ENCODE data around the gene FBXO36.
"Not testable (repeated sequence)": the region's sequence is repeated elsewhere in the genome, so short reads cannot be mapped to it uniquely, and the experiment has no call there.

Gene FBXO36

DNA sequence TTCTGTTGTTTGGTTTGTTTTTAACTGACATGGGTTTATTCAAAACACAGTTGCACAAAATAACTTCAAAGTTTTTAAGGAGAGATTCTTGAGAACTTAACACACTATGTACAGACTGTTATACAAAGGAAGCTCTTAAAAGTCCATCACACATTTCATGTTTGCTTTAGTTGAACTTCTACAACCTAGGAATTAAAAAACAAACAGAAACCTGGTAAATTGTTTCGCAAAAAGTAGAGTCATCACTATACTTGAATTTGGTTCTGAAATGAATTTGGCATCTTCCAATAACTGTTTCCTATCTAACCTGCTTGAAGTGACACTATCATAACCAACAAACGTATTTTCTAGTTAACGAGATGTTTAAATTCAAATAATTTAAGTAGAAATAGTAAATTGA lies 22.3 kb upstream of the FBXO36 start:
- TF ChIP-seq, protein P1, sequence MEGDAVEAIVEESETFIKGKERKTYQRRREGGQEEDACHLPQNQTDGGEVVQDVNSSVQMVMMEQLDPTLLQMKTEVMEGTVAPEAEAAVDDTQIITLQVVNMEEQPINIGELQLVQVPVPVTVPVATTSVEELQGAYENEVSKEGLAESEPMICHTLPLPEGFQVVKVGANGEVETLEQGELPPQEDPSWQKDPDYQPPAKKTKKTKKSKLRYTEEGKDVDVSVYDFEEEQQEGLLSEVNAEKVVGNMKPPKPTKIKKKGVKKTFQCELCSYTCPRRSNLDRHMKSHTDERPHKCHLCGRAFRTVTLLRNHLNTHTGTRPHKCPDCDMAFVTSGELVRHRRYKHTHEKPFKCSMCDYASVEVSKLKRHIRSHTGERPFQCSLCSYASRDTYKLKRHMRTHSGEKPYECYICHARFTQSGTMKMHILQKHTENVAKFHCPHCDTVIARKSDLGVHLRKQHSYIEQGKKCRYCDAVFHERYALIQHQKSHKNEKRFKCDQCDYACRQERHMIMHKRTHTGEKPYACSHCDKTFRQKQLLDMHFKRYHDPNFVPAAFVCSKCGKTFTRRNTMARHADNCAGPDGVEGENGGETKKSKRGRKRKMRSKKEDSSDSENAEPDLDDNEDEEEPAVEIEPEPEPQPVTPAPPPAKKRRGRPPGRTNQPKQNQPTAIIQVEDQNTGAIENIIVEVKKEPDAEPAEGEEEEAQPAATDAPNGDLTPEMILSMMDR (IDR thresholded peaks at IDR 0.05; ENCODE audit: extremely low read depth, missing control alignments), result no peak
- no peak for DNase-seq (ENCODE audit: low spot score)

DNA sequence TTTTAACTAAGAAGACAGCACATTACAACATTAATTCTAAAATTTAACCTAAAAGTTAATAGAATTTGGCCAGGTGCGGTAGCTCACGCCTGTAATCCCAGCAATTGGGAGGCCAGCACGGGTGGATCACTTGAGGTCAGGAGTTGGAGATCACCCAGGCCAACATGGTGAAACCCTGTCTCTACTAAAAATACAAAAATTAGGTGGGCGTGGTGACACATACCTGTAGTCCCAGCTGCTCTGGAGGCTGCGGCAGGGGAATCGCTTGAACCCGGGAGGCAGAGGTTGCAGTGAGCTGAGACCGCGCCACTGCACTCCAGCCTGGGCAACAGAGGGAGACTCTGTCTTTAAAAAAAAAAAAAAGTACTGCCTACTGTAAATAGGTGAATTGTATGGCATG lies 21.8 kb upstream of the FBXO36 start:
- DNase-seq (ENCODE audit: low spot score), result not testable (repeated sequence)

DNA sequence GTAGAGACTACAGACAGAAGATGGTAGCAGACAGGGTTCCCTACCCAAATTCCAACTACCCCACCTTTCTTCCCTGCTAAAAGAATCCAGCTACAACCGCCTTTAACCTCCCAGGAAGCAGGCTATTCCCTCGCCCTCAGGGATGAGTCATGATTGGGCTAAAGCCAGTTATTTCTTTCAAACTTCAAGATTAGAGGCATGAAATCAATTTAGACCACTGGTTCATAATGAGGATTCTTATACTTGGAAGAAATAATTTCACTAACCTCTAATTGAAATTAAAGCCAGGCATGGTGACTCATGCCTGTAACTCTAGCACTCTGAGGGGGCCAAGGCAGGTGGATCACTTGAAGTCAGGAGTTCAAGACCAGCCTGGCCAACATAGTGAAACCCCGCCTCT lies 20.5 kb upstream of the FBXO36 start:
- TF ChIP-seq, protein P1 (IDR thresholded peaks at IDR 0.05; ENCODE audit: extremely low read depth, missing control alignments), result no peak
- DNase-seq (ENCODE audit: low spot score), result no peak

DNA sequence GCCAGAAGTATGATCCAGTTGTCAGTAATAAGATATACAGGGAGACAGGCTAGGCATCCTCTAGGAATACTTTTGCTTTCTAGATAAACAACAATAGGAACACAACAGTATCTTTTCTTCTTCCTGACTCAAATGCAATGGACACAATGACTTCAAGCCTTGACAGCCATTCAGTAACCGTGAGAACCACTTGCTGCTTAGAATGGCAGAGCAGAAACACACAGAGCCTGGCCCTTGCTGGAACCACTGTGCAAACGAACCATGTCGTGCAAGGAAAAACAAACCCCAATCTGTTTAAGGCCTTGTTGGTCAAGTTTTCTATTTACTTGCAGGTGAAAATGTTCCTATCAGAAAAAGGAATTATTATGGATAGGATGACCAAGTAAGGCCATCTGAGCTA lies 19.3 kb upstream of the FBXO36 start:
- DNase-seq (ENCODE audit: low spot score), result no peak
- TF ChIP-seq, protein P1 (IDR thresholded peaks at IDR 0.05; ENCODE audit: extremely low read depth, missing control alignments), result no peak

DNA sequence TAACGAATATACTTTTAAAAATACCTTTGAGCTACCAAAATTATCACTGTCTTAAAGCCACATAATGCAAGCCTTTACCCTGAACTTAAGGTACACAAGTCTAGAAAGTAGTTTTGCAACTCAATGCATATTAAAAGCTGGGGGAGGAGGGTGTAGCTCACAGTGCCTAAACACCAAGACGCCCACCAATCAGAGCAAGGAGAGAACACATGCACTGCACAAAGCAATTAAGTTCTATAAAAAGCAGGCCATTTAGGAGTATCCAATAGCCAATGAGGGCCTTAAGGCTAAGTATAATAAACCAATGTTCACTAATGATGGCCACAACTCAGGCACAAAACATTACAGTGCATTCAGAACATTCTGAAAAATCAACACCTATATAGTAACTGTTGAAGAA lies 16.7 kb upstream of the FBXO36 start:
- TF ChIP-seq, protein P1 (IDR thresholded peaks at IDR 0.05; ENCODE audit: extremely low read depth, missing control alignments), result no peak
- no peak for DNase-seq (ENCODE audit: low spot score)

DNA sequence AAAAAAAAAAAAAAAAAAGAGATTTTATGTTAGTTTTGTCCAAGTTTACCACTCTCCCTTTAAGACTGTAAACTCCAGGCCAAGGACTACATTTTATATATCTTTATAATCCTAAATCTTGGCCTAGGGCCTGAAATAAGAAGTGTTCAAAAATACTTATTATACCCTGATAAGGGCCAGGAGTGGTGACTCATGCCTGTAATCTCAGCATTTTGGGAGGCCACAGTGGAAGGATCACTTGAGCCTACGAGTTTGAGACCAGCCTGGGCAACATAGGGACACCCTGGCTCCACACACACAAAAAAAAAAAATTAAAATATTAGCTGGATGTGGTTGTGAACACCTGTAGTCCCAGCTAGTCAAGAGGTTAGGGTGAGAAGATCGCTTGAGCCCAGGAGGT lies 13.2 kb upstream of the FBXO36 start:
- TF ChIP-seq, protein P1 (IDR thresholded peaks at IDR 0.05; ENCODE audit: extremely low read depth, missing control alignments), result no peak
- no peak for DNase-seq (ENCODE audit: low spot score)

DNA sequence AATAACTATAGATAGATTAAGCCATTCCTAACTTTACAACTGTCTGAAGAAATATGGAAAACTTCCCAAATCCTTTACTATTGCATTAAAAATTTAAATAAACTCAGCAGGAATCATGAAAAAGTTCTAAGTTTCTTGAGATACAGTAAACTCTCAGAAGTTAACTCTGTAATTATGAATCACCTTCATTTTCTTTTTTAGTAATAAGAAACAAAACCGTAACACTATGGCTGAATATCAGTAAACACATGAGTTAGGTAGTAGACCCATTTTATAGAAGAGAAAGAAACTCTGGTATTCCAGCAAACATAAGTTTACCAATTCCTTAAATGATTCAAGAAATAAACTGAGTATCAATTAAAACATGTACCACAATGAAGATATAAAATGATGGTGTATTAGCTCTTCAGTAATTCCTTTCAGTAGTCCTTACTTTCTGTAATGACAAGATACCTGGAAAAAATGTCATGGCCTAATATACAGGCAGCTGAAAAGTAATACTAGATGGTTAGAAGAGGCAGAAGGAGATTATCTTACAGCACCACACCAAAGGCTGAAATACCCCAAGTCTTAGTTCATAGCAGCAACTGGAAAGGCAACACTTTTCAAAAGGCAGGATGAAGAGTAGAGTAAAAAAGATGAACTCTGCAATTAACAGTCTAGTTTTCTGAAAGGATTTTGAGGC lies 12.0 kb upstream of the FBXO36 start:
- DNase-seq (ENCODE audit: low spot score), result no peak
- TF ChIP-seq, protein P1 (IDR thresholded peaks at IDR 0.05; ENCODE audit: extremely low read depth, missing control alignments), result no peak

DNA sequence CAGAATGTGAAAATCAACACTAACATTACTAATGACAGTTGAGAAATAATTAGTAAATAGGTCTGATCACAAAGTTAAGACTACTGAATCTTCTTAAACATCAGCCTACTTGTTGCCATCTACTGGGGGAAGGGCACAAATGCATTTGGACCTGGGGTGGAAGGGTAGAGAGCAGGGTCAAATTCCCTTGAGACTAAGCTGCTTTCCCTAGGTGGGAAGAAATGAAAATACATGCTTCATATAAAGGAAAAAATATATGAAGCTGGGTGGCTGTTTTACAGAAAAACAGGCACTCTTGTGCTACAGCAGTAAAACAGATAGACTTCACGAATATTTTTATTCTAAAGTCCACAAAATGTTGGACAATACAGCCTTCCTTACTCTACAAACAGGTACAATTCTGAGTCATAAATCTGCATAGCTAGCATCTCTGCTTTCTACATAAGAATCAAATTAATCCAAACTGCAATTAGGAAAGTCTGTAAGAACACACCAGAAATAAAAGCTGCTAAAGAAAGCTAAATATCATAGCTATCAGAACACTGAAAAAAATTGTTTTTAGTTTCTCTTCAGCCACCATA lies 11.4 kb upstream of the FBXO36 start:
- peak; percentile 32 for DNase-seq (ENCODE audit: low spot score)
- TF ChIP-seq, protein P1 (IDR thresholded peaks at IDR 0.05; ENCODE audit: extremely low read depth, missing control alignments), result peak; percentile 35

Measured in GM20000 (cell line).